Measurements from ENCODE around the gene RNF157.

GRCh38 chr17:76170114-76170513 lies 70.2 kb downstream of the RNF157 start:
- no peak for TF ChIP-seq EZH2 (optimal IDR thresholded peaks at IDR 0.05; ENCODE audit: low read depth, low read length)
- TF ChIP-seq, protein P1, sequence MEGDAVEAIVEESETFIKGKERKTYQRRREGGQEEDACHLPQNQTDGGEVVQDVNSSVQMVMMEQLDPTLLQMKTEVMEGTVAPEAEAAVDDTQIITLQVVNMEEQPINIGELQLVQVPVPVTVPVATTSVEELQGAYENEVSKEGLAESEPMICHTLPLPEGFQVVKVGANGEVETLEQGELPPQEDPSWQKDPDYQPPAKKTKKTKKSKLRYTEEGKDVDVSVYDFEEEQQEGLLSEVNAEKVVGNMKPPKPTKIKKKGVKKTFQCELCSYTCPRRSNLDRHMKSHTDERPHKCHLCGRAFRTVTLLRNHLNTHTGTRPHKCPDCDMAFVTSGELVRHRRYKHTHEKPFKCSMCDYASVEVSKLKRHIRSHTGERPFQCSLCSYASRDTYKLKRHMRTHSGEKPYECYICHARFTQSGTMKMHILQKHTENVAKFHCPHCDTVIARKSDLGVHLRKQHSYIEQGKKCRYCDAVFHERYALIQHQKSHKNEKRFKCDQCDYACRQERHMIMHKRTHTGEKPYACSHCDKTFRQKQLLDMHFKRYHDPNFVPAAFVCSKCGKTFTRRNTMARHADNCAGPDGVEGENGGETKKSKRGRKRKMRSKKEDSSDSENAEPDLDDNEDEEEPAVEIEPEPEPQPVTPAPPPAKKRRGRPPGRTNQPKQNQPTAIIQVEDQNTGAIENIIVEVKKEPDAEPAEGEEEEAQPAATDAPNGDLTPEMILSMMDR (IDR thresholded peaks at IDR 0.05; ENCODE audit: low read length) = no peak

All from MM.1S (cell line).